ENCODE data around the gene PFN4.
"Not testable (repeated sequence)": the region's sequence is repeated elsewhere in the genome, so short reads cannot be mapped to it uniquely, and the experiment has no call there.

DNA sequence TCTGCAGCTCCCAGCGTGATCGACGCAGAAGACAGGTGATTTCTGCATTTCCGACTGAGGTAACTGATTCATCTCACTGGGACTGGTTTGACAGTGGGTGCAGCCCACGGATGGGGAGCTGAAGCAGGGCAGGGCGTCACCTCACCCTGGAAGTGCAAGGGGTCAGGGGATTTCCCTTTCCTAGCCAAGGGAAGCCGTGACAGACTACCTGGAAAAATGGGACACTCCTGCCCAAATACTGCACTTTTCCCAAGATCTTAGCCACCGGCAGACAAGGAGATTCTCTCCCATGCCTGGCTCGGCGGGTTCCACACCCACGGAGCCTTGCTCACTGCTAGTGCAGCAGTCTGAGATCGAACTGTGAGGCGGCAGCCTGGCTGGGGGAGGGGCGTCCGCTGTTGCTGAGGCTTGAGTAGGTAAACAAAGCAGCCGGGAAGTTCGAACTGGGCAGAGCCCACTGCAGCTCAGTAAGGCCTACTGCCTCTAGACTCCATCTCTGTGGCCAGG lies 27.9 kb downstream of the PFN4 start:
- TF ChIP-seq, protein P1, sequence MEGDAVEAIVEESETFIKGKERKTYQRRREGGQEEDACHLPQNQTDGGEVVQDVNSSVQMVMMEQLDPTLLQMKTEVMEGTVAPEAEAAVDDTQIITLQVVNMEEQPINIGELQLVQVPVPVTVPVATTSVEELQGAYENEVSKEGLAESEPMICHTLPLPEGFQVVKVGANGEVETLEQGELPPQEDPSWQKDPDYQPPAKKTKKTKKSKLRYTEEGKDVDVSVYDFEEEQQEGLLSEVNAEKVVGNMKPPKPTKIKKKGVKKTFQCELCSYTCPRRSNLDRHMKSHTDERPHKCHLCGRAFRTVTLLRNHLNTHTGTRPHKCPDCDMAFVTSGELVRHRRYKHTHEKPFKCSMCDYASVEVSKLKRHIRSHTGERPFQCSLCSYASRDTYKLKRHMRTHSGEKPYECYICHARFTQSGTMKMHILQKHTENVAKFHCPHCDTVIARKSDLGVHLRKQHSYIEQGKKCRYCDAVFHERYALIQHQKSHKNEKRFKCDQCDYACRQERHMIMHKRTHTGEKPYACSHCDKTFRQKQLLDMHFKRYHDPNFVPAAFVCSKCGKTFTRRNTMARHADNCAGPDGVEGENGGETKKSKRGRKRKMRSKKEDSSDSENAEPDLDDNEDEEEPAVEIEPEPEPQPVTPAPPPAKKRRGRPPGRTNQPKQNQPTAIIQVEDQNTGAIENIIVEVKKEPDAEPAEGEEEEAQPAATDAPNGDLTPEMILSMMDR (IDR thresholded peaks at IDR 0.05; ENCODE audit: poor library complexity, severe bottlenecking) = not testable (repeated sequence)
- TF ChIP-seq POLR2AphosphoS5 (IDR thresholded peaks at IDR 0.05); TAF1 (IDR thresholded peaks at IDR 0.05; ENCODE audit: low read depth); SMC3 (conservative IDR thresholded peaks at IDR 0.05; ENCODE audit: poor library complexity): not testable (repeated sequence)
- TF ChIP-seq, protein P2, sequence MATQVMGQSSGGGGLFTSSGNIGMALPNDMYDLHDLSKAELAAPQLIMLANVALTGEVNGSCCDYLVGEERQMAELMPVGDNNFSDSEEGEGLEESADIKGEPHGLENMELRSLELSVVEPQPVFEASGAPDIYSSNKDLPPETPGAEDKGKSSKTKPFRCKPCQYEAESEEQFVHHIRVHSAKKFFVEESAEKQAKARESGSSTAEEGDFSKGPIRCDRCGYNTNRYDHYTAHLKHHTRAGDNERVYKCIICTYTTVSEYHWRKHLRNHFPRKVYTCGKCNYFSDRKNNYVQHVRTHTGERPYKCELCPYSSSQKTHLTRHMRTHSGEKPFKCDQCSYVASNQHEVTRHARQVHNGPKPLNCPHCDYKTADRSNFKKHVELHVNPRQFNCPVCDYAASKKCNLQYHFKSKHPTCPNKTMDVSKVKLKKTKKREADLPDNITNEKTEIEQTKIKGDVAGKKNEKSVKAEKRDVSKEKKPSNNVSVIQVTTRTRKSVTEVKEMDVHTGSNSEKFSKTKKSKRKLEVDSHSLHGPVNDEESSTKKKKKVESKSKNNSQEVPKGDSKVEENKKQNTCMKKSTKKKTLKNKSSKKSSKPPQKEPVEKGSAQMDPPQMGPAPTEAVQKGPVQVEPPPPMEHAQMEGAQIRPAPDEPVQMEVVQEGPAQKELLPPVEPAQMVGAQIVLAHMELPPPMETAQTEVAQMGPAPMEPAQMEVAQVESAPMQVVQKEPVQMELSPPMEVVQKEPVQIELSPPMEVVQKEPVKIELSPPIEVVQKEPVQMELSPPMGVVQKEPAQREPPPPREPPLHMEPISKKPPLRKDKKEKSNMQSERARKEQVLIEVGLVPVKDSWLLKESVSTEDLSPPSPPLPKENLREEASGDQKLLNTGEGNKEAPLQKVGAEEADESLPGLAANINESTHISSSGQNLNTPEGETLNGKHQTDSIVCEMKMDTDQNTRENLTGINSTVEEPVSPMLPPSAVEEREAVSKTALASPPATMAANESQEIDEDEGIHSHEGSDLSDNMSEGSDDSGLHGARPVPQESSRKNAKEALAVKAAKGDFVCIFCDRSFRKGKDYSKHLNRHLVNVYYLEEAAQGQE (IDR thresholded peaks at IDR 0.05; ENCODE audit: borderline replicate concordance) = not testable (repeated sequence)

Data from neural cell (in vitro differentiated cells).